HG03139 (cell line): ENCODE data around the gene UROC1.

ENCODE experiments used
- ATAC-seq: cut with Tn5 transposase; IDR thresholded peaks from one replicate; pipeline ENCODE4 v1.9.1; 2021; ENCODE audit not compliant: unreplicated experiment

UROC1 gene

GRCh38 chr3:126464494-126464893 is 53.1 kb downstream of the UROC1 start:
- no peak for ATAC-seq

- ATAC-seq = no peak
These were observed 53.5 kb downstream of the UROC1 start for GRCh38 chr3:126464093-126464492.

GRCh38 chr3:126463521-126463920 is 54.1 kb downstream of the UROC1 start:
- ATAC-seq = no peak

GRCh38 chr3:126461450-126462070 is 56.0 kb downstream of the UROC1 start:
- no peak for ATAC-seq

- no peak for ATAC-seq
These were observed 57.2 kb downstream of the UROC1 start for GRCh38 chr3:126460381-126460780.

GRCh38 chr3:126459763-126460127 is 57.8 kb downstream of the UROC1 start:
- no peak for ATAC-seq

- ATAC-seq = no peak
These were observed 58.3 kb downstream of the UROC1 start for GRCh38 chr3:126459111-126459762.

GRCh38 chr3:126456766-126457388 is 60.7 kb downstream of the UROC1 start:
- ATAC-seq = no peak

GRCh38 chr3:126456211-126456610 is 61.4 kb downstream of the UROC1 start:
- no peak for ATAC-seq

GRCh38 chr3:126454437-126455198 is 63.0 kb downstream of the UROC1 start:
- ATAC-seq = no peak

- ATAC-seq = no peak
These were observed 63.5 kb downstream of the UROC1 start for GRCh38 chr3:126454025-126454424.

- no peak for ATAC-seq
These were observed 65.4 kb downstream of the UROC1 start for GRCh38 chr3:126452213-126452612.

- no peak for ATAC-seq
These were observed 66.1 kb downstream of the UROC1 start for GRCh38 chr3:126451511-126451910.

GRCh38 chr3:126450744-126451143 is 66.8 kb downstream of the UROC1 start:
- ATAC-seq = no peak

- no peak for ATAC-seq
These were observed 67.4 kb downstream of the UROC1 start for GRCh38 chr3:126450219-126450618.

GRCh38 chr3:126449621-126450051 is 67.9 kb downstream of the UROC1 start:
- ATAC-seq = no peak

- no peak for ATAC-seq
These were observed 68.7 kb downstream of the UROC1 start for GRCh38 chr3:126448893-126449180.

GRCh38 chr3:126448136-126448892 is 69.3 kb downstream of the UROC1 start:
- ATAC-seq = no peak

GRCh38 chr3:126447456-126448106 is 70.0 kb downstream of the UROC1 start:
- no peak for ATAC-seq

GRCh38 chr3:126446791-126447190 is 70.8 kb downstream of the UROC1 start:
- no peak for ATAC-seq

- no peak for ATAC-seq
These were observed 71.3 kb downstream of the UROC1 start for GRCh38 chr3:126446301-126446700.
